ENCODE data around the gene GALNS.

Gene GALNS

DNA sequence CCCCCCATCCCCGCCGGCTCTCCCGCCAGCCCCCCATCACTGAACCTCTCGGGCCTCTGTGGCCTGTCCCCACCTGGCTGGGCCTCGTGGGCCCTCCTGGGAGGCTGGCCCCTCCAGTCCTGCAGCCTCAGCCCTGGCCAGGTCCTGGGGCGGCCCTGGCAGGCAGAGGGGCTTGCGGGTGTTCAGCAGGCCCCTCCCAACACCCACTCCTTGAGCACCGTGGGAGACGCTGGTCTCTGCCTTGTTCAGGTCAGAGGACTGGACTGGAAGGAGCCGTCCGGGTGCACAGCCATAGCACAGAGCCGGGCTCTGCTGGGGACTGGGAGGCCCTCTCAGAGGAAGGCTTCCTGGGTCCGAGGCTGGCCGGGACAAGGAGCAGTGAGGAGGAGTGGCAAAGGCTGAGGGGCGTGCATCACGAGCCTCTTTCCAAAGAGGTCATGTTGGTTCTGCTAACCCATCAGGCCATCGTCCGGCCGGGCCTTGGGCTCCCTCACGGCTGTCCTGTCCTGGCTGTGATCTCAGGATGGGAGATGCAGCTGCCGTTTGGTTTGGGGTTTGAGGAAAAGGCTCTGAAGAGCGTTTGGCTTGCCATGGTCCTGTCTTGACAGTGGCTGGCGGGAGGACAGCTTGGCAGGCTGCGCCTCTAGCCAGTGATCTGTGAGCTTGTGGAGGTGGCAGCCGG, 16.0 kb upstream of the GALNS start:
- no peak for DNase-seq (ENCODE audit: low read depth)
- H3K4me3 ChIP-seq (replicated peaks; ENCODE audit: low read depth, low read length): no peak overlapping the region
- TF ChIP-seq, protein P1, sequence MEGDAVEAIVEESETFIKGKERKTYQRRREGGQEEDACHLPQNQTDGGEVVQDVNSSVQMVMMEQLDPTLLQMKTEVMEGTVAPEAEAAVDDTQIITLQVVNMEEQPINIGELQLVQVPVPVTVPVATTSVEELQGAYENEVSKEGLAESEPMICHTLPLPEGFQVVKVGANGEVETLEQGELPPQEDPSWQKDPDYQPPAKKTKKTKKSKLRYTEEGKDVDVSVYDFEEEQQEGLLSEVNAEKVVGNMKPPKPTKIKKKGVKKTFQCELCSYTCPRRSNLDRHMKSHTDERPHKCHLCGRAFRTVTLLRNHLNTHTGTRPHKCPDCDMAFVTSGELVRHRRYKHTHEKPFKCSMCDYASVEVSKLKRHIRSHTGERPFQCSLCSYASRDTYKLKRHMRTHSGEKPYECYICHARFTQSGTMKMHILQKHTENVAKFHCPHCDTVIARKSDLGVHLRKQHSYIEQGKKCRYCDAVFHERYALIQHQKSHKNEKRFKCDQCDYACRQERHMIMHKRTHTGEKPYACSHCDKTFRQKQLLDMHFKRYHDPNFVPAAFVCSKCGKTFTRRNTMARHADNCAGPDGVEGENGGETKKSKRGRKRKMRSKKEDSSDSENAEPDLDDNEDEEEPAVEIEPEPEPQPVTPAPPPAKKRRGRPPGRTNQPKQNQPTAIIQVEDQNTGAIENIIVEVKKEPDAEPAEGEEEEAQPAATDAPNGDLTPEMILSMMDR (IDR thresholded peaks at IDR 0.05; ENCODE audit: low read length, missing control alignments): no peak

DNA sequence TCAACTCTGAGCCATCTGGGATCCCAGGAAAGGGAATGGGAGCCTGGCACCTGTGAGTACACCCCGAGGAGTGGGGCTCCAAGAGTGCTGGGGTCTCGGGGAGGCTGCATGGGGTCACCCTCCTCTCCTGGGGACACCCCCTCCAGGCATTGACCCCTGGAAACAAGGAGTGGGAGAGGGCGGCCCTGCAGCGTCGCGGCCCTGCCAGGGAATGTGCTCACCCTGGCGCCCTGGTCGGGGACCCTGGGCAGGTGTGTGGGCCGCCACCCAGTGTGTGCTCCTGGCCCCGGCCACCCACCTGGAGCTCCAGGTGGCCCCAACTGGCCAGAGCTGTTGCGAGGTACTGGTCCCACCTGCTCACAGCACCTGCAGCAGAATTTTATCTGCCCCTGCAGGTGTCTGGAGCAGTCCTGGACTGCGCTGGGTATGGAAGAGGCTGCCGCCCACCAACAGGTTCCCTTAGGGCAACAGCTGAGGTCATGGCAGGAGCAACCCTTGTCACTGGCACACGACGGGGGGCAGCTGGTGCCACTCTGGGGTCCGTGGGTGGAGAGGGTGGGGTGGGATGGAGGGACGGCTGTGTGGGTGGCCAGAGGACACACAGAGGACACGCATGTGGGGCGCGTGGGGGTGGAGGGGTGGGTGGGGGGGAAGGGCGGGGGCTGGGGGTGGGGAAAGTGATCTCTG, 15.1 kb upstream of the GALNS start:
- no peak overlapping the region for H3K4me3 ChIP-seq (replicated peaks; ENCODE audit: low read depth, low read length)
- TF ChIP-seq, protein P1 (IDR thresholded peaks at IDR 0.05; ENCODE audit: low read length, missing control alignments): no peak
- no peak for DNase-seq (ENCODE audit: low read depth)

- TF ChIP-seq, protein P1 (IDR thresholded peaks at IDR 0.05; ENCODE audit: low read length, missing control alignments): no peak
- no peak overlapping the region for H3K4me3 ChIP-seq (replicated peaks; ENCODE audit: low read depth, low read length)
- no peak for DNase-seq (ENCODE audit: low read depth)
Measured at GRCh38 chr16:88871349-88871702, 14.6 kb upstream of the GALNS start.

DNA sequence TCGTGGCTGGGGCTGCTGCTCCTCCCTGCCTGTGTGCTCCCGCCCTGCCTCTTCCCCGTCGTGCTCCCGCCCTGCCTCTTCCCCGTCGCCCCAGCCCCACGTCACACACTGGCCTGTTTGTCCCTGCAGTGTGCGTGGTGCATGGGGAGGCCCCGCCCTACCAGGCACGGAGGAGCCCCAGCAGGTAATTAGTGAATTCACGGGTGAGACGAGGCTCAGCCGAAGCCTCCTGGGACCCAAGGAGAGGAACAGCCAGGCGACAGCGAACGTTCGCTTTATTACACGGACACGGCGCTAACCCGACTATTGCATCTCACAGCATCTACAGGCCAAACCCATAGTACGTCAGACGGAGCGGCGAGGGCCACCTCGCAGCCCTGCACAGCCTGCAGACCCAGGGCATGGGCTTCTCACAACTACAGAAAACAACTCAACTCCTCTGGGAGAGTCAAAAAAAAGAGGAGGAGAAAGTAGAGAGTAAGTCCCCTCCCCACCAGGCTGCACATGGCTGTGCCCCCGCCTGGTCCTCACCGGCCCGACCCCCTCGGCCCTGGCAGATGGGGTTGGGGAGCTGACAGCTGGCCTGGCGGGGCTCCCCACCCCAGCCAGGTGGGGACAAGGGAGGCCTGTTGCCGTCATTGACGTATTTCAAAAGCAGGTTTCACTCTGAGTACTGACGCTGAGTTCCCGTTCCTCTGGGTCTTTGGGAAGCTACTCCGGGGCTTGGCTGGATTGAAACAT, 14.0 kb upstream of the GALNS start:
- TF ChIP-seq, protein P1 (IDR thresholded peaks at IDR 0.05; ENCODE audit: low read length, missing control alignments): no peak
- DNase-seq (ENCODE audit: low read depth): no peak

DNA sequence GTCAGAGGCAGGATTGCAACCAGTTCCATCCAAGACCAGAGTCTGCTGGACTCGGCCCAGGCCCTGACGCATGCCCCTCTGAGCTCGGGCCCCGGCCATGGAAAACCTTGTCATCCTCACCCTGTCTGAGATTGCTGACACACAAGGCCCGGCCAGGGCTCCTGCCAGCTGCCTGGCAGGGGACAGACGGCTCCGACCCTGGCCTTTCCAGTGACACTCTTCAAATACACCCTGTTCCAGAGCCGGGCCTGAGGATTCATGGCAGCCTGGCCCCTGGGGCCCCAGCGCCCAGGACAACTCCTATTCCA, 12.9 kb upstream of the GALNS start:
- no peak for DNase-seq (ENCODE audit: low read depth)
- no peak overlapping the region for H3K4me3 ChIP-seq (replicated peaks; ENCODE audit: low read depth, low read length)
- TF ChIP-seq, protein P1 (IDR thresholded peaks at IDR 0.05; ENCODE audit: low read length, missing control alignments): no peak

More for the DNA sequence above, 14.0 kb upstream of the GALNS start:
- no peak overlapping the region for H3K4me3 ChIP-seq (replicated peaks; ENCODE audit: low read depth, low read length)

DNA sequence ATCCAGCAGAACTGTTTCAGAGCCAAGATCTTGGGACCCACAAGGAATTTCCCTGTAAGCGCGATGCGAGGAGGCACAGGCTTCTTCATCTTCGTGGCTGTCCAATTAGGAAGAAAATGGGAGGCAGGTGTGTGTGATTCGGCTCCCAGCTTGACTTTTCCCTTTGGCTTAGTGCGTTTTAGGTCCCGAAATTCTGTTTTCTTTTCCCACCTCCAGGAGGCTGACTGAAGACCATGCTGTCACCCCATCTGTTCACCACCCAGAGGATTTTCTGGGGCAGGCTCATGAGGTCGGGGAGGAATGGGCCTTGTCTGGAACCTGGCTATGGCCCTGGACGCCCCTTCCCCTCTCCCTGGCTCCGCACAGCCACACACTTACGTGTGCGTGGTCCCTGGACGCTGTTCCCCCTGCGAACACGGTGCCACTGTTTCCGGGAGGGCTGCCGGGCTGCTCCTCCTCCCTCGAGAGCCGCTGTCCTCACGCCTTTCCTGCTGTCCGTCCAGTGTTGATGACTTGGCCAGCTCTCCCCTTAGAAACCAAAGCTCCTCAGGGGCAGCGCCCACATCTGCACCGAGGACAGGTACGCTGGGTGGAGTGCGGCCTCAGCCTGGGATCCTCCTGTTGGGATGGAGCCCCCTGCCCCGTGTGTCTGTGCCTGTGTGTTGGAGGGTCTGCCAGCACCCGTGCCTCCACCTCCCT, 12.4 kb upstream of the GALNS start:
- H3K4me3 ChIP-seq (replicated peaks; ENCODE audit: low read depth, low read length): no peak overlapping the region
- no peak for DNase-seq (ENCODE audit: low read depth)
- TF ChIP-seq, protein P1 (IDR thresholded peaks at IDR 0.05; ENCODE audit: low read length, missing control alignments): no peak

Measured in fibroblast of pulmonary artery (primary cell).